ENCODE results near the gene ZBTB45. TPM values are rescaled to one million over a fixed set of nuclear protein-coding genes. Genes with fewer than 3 reads are reported as not detected.

The ZBTB45 gene
- total and polyA plus RNA-seq, 10 of the 15 experiments (the other 5 are each of a cell fraction or from before 2014, with no cell fraction given): 0.29 to 17.2 (median 4.2) TPM

DNA sequence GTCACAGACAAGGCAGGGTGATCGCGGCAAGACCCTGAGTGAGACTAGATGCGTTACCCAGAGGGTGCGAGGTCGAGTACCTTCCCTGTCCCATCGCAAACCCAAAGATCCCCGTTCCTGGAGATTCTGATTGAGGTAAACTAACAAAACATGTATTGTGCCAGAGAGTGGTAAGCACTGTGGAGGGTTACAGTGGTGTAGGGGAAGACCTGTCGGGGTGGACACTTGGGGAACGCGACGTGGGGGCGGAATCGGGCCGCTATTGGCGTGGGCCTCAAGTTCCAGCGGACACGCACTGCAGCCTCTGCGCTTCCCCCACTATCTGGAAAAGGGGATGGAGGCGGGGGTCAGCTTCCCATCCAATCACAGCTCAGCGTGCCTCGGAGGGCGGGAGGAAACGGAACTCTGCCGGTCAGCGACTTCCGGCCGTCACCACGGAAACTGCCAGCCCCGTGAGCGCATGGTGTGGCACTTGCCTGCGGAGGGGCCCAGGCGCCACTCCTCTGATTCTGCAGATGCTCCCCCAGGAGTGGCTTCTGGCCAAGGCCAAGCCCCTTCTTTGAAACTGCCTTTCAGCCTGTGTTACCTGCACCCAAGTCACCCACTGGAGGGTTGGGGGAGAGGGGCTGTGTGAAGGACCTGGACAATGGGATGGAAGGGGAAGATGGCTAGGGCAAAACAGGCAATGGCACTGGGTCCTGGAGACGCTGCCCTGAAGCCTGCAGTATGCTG, 39.8 kb upstream of the ZBTB45 start (continued):
- TF ChIP-seq, protein P1, sequence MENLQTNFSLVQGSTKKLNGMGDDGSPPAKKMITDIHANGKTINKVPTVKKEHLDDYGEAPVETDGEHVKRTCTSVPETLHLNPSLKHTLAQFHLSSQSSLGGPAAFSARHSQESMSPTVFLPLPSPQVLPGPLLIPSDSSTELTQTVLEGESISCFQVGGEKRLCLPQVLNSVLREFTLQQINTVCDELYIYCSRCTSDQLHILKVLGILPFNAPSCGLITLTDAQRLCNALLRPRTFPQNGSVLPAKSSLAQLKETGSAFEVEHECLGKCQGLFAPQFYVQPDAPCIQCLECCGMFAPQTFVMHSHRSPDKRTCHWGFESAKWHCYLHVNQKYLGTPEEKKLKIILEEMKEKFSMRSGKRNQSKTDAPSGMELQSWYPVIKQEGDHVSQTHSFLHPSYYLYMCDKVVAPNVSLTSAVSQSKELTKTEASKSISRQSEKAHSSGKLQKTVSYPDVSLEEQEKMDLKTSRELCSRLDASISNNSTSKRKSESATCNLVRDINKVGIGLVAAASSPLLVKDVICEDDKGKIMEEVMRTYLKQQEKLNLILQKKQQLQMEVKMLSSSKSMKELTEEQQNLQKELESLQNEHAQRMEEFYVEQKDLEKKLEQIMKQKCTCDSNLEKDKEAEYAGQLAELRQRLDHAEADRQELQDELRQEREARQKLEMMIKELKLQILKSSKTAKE (IDR thresholded peaks at IDR 0.05; ENCODE audit: low read depth, poor library complexity, severe bottlenecking): no peak
- TF ChIP-seq NFYB (IDR thresholded peaks at IDR 0.05; ENCODE audit: insufficient read depth, low read depth, low read length) (peak; percentile 91), ASH2L (IDR thresholded peaks at IDR 0.05; ENCODE audit: borderline replicate concordance, low read depth) (no peak), KLF5 (IDR thresholded peaks at IDR 0.05; ENCODE audit: partially characterized antibody) (no peak), NFYA (IDR thresholded peaks at IDR 0.05; ENCODE audit: borderline replicate concordance, low read depth, low read length) (no peak), POLR2AphosphoS5 (IDR thresholded peaks at IDR 0.05; ENCODE audit: low read length) (peak; percentile 93), ETV6 (conservative IDR thresholded peaks at IDR 0.05 in 1 of 2, IDR thresholded peaks at IDR 0.05 in 1 of 2; ENCODE audit: borderline replicate concordance in 1 of 2, low read depth in 1 of 2) (peak in 1 of 2 experiments; percentile 74; a peak in 1 of 4 replicates), SRF (IDR thresholded peaks at IDR 0.05; ENCODE audit: low read depth in 2 of 2, low read length in 2 of 2) (no peak)
- TF ChIP-seq, protein P2, sequence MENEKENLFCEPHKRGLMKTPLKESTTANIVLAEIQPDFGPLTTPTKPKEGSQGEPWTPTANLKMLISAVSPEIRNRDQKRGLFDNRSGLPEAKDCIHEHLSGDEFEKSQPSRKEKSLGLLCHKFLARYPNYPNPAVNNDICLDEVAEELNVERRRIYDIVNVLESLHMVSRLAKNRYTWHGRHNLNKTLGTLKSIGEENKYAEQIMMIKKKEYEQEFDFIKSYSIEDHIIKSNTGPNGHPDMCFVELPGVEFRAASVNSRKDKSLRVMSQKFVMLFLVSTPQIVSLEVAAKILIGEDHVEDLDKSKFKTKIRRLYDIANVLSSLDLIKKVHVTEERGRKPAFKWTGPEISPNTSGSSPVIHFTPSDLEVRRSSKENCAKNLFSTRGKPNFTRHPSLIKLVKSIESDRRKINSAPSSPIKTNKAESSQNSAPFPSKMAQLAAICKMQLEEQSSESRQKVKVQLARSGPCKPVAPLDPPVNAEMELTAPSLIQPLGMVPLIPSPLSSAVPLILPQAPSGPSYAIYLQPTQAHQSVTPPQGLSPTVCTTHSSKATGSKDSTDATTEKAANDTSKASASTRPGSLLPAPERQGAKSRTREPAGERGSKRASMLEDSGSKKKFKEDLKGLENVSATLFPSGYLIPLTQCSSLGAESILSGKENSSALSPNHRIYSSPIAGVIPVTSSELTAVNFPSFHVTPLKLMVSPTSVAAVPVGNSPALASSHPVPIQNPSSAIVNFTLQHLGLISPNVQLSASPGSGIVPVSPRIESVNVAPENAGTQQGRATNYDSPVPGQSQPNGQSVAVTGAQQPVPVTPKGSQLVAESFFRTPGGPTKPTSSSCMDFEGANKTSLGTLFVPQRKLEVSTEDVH (IDR thresholded peaks at IDR 0.05; ENCODE audit: low read depth, partially characterized antibody): no peak
- TF ChIP-seq, protein P3, sequence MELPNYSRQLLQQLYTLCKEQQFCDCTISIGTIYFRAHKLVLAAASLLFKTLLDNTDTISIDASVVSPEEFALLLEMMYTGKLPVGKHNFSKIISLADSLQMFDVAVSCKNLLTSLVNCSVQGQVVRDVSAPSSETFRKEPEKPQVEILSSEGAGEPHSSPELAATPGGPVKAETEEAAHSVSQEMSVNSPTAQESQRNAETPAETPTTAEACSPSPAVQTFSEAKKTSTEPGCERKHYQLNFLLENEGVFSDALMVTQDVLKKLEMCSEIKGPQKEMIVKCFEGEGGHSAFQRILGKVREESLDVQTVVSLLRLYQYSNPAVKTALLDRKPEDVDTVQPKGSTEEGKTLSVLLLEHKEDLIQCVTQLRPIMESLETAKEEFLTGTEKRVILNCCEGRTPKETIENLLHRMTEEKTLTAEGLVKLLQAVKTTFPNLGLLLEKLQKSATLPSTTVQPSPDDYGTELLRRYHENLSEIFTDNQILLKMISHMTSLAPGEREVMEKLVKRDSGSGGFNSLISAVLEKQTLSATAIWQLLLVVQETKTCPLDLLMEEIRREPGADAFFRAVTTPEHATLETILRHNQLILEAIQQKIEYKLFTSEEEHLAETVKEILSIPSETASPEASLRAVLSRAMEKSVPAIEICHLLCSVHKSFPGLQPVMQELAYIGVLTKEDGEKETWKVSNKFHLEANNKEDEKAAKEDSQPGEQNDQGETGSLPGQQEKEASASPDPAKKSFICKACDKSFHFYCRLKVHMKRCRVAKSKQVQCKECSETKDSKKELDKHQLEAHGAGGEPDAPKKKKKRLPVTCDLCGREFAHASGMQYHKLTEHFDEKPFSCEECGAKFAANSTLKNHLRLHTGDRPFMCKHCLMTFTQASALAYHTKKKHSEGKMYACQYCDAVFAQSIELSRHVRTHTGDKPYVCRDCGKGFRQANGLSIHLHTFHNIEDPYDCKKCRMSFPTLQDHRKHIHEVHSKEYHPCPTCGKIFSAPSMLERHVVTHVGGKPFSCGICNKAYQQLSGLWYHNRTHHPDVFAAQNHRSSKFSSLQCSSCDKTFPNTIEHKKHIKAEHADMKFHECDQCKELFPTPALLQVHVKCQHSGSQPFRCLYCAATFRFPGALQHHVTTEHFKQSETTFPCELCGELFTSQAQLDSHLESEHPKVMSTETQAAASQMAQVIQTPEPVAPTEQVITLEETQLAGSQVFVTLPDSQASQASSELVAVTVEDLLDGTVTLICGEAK (IDR thresholded peaks at IDR 0.05; ENCODE audit: borderline replicate concordance): peak; percentile 89
- TF ChIP-seq, protein P4, sequence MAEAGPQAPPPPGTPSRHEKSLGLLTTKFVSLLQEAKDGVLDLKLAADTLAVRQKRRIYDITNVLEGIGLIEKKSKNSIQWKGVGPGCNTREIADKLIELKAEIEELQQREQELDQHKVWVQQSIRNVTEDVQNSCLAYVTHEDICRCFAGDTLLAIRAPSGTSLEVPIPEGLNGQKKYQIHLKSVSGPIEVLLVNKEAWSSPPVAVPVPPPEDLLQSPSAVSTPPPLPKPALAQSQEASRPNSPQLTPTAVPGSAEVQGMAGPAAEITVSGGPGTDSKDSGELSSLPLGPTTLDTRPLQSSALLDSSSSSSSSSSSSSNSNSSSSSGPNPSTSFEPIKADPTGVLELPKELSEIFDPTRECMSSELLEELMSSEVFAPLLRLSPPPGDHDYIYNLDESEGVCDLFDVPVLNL (IDR thresholded peaks at IDR 0.05; ENCODE audit: low read depth, low read length): no peak
- TF ChIP-seq, protein P5, sequence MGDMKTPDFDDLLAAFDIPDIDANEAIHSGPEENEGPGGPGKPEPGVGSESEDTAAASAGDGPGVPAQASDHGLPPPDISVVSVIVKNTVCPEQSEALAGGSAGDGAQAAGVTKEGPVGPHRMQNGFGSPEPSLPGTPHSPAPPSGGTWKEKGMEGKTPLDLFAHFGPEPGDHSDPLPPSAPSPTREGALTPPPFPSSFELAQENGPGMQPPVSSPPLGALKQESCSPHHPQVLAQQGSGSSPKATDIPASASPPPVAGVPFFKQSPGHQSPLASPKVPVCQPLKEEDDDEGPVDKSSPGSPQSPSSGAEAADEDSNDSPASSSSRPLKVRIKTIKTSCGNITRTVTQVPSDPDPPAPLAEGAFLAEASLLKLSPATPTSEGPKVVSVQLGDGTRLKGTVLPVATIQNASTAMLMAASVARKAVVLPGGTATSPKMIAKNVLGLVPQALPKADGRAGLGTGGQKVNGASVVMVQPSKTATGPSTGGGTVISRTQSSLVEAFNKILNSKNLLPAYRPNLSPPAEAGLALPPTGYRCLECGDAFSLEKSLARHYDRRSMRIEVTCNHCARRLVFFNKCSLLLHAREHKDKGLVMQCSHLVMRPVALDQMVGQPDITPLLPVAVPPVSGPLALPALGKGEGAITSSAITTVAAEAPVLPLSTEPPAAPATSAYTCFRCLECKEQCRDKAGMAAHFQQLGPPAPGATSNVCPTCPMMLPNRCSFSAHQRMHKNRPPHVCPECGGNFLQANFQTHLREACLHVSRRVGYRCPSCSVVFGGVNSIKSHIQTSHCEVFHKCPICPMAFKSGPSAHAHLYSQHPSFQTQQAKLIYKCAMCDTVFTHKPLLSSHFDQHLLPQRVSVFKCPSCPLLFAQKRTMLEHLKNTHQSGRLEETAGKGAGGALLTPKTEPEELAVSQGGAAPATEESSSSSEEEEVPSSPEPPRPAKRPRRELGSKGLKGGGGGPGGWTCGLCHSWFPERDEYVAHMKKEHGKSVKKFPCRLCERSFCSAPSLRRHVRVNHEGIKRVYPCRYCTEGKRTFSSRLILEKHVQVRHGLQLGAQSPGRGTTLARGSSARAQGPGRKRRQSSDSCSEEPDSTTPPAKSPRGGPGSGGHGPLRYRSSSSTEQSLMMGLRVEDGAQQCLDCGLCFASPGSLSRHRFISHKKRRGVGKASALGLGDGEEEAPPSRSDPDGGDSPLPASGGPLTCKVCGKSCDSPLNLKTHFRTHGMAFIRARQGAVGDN (IDR thresholded peaks at IDR 0.05): peak; percentile 76; the same call in 1 of the 2 replicates

Measured in GM12878 (cell line).